WTC11 (cell line): Measurements from ENCODE around the gene MTA2.

Source experiments
- ATF1 ChIP-seq: sonication (generic); formaldehyde crosslinking; IDR thresholded peaks from 2 replicates; pipeline ENCODE4 v1.8.1; 2023; ENCODE audit warnings: mild to moderate bottlenecking, moderate library complexity, missing genetic modification reagents
- CBFB ChIP-seq: sonication (generic); formaldehyde crosslinking; IDR thresholded peaks from 2 replicates; pipeline ENCODE4 v1.8.1; 2022; ENCODE audit warnings: mild to moderate bottlenecking, low read depth, missing genetic modification reagents
- ESRRA ChIP-seq: sonication (generic); formaldehyde crosslinking; IDR thresholded peaks from 2 replicates; pipeline ENCODE4 v1.8.1; 2022; ENCODE audit warnings: mild to moderate bottlenecking, missing genetic modification reagents, borderline replicate concordance
- FOXJ3 ChIP-seq: sonication (generic); formaldehyde crosslinking; IDR thresholded peaks from 2 replicates; pipeline ENCODE4 v1.9.0; 2021; ENCODE audit warnings: missing genetic modification reagents, mild to moderate bottlenecking, borderline replicate concordance
- HMGXB4 ChIP-seq: sonication (generic); formaldehyde crosslinking; IDR thresholded peaks from 2 replicates; pipeline ENCODE4 v1.8.1; 2023; ENCODE audit warnings: mild to moderate bottlenecking, moderate library complexity, missing genetic modification reagents
- IRF2 ChIP-seq: sonication (generic); formaldehyde crosslinking; IDR thresholded peaks from 2 replicates; pipeline ENCODE4 v1.8.0; 2022; ENCODE audit warnings: low read depth, missing genetic modification reagents, borderline replicate concordance
- MAX ChIP-seq: sonication (generic); formaldehyde crosslinking; IDR thresholded peaks from 2 replicates; pipeline ENCODE4 v1.8.0; 2022; ENCODE audit warnings: mild to moderate bottlenecking, missing genetic modification reagents
- SMAD4 ChIP-seq: sonication (generic); formaldehyde crosslinking; IDR thresholded peaks from 2 replicates; pipeline ENCODE4 v1.8.0; 2022; ENCODE audit warnings: mild to moderate bottlenecking, missing genetic modification reagents
- TEAD1 ChIP-seq: sonication (generic); formaldehyde crosslinking; IDR thresholded peaks from 2 replicates; pipeline ENCODE4 v1.8.0; 2022; ENCODE audit warnings: mild to moderate bottlenecking, missing genetic modification reagents
- USF2 ChIP-seq: sonication (generic); formaldehyde crosslinking; IDR thresholded peaks from 2 replicates; pipeline ENCODE4 v1.8.1; 2023; ENCODE audit warnings: mild to moderate bottlenecking, missing genetic modification reagents, moderate library complexity
- ZBTB21 ChIP-seq: sonication (generic); formaldehyde crosslinking; IDR thresholded peaks from 2 replicates; pipeline ENCODE4 v1.8.1; 2023; ENCODE audit warnings: mild to moderate bottlenecking, missing genetic modification reagents, borderline replicate concordance
- ZNF423 ChIP-seq: fragments of 250-450 bp; sonication (Bioruptor Pico); IDR thresholded peaks from 2 replicates; pipeline ENCODE4 v2.1.2; 2022; ENCODE audit warnings: mild to moderate bottlenecking, moderate library complexity
- TF ChIP-seq, protein P1 (sequence below): fragments of 200-600 bp; IDR thresholded peaks from 2 replicates; pipeline ENCODE4 v1.8.0; 2022; ENCODE audit warnings: antibody characterized with exemption

DNA sequence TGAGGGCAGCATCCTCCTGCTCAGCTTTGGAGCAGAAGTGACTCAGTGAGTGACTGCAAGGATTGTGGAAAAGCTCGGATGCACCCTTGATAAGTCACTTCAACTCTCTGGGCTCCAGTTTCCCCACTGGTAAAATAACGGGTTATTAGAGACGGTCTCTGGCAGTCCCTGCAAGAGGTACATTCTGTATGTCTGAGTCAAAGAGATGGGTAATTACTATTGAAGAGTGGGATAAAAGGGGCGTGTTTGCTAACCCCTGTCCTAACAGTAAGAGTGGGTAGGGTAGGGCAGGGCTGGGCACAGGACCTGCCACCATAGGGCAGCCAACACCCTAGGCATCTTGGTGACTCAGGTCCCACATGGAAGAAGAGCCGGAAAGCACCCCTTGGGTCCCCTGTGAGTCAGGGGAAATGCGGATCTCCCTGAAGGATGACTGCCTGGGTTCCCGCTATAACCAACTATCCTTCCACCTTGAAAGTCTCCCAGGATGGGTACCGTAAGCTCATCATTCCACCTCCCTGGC lies 47.8 kb downstream of the MTA2 start:
- TF ChIP-seq CBFB (CRISPR knock-in tag) (no peak), TEAD1 (no peak), MAX (no peak), HMGXB4 (no peak), ATF1 (no peak), ZBTB21 (CRISPR knock-in tag) (no peak), SMAD4 (no peak), USF2 (CRISPR knock-in tag) (no peak), ZNF423 (CRISPR knock-in tag) (no peak), ESRRA (no peak), IRF2 (CRISPR knock-in tag) (no peak), FOXJ3 (CRISPR knock-in tag) (no peak)
- TF ChIP-seq, protein P1, sequence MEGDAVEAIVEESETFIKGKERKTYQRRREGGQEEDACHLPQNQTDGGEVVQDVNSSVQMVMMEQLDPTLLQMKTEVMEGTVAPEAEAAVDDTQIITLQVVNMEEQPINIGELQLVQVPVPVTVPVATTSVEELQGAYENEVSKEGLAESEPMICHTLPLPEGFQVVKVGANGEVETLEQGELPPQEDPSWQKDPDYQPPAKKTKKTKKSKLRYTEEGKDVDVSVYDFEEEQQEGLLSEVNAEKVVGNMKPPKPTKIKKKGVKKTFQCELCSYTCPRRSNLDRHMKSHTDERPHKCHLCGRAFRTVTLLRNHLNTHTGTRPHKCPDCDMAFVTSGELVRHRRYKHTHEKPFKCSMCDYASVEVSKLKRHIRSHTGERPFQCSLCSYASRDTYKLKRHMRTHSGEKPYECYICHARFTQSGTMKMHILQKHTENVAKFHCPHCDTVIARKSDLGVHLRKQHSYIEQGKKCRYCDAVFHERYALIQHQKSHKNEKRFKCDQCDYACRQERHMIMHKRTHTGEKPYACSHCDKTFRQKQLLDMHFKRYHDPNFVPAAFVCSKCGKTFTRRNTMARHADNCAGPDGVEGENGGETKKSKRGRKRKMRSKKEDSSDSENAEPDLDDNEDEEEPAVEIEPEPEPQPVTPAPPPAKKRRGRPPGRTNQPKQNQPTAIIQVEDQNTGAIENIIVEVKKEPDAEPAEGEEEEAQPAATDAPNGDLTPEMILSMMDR, result no peak
